MG63 (cell line): ENCODE measurements around the gene BAG5. TPM values are rescaled to one million over a fixed set of nuclear protein-coding genes. Genes with fewer than 3 reads are reported as not detected.
"Not testable (repeated sequence)": the region's sequence is repeated elsewhere in the genome, so short reads cannot be mapped to it uniquely, and the experiment has no call there.

ENCODE experiments used
- DNase-seq: peaks from one replicate; pipeline ENCODE4 v3.0.0-alpha.2; 2020
- H3K27me3 ChIP-seq: fragments of 250-450 bp; sonication (Bioruptor Pico); 2 replicates; pipeline ENCODE4 v1.5.1; 2020; ENCODE audit warnings: mild to moderate bottlenecking, moderate library complexity
- H3K36me3 ChIP-seq: fragments of 250-450 bp; sonication (Bioruptor Pico); 2 replicates; pipeline ENCODE4 v1.5.1; 2020; ENCODE audit warnings: mild to moderate bottlenecking, moderate library complexity
- H3K4me3 ChIP-seq: fragments of 250-450 bp; sonication (Bioruptor Pico); 2 replicates; pipeline ENCODE4 v1.5.1; 2020; ENCODE audit warnings: mild to moderate bottlenecking, moderate library complexity
- H3K9me3 ChIP-seq: fragments of 250-450 bp; sonication (Bioruptor Pico); 2 replicates; pipeline ENCODE4 v1.5.1; 2020; ENCODE audit warnings: mild to moderate bottlenecking, moderate library complexity
- total RNA-seq: library from RNA; depleted of rRNA; stranded (reverse); fragments of >200 nt; shearing (Covaris generic); gene quantifications from 2 replicates; pipeline ENCODE4 v1.2.3, GENCODE V29; 2014; ENCODE audit warnings: low replicate concordance; rRNA removed

BAG5 gene
- total RNA-seq, 1 experiment from 2014 or later: 5.4 TPM

DNA sequence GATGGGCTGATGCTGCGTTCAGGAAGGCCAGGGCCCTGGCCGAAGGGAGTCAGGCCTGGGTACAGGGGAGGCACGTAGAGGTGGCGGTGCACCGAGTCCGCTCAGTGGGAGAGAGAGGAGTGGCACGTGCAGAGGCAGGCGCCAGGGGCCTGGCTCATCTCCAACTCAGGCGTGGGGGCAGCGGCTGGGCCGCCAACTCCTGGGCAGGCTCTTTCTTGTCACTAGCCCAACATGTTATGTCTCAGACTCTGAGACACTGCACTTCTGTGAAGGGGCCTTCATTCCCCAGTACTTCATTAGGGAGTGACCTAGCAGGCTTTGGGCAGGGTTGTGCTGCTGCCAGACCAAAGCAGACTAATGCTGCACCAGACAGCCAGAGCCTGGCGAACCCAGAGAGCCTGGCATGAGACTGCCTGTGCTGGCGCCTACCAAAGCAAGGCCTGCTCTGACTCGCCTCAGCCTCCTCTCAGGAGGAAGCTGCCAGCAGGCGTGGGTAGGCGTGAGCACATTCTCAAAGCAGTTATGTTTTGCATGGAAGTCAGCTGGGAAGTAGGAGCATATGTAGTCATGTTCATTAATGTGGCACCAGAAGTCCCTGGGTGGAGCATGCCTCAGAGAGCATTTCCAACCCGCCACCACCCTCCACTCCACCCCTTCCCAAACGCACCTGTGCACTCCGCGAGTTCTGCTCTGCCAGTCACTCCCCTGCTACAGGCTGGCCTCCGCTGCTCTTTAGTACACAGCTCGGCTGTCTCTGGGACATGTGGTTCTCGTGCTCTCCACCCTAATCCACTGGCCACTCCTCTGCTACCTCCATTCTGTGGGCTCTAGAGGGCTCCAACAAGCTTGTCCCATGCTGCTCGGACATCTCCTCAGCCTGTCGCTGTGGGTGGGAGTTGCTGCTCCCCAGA is 49.5 kb downstream of the BAG5 start:
- Histone ChIP-seq H3K9me3 (no peaks in the 10 kb centered on the region), H3K4me3 (no peak overlapping the region), H3K27me3 (no peaks in the 10 kb centered on the region), H3K36me3 (no peaks in the 10 kb centered on the region; the same call in 1 of the 2 replicates)
- peak; percentile 97 for DNase-seq

DNA sequence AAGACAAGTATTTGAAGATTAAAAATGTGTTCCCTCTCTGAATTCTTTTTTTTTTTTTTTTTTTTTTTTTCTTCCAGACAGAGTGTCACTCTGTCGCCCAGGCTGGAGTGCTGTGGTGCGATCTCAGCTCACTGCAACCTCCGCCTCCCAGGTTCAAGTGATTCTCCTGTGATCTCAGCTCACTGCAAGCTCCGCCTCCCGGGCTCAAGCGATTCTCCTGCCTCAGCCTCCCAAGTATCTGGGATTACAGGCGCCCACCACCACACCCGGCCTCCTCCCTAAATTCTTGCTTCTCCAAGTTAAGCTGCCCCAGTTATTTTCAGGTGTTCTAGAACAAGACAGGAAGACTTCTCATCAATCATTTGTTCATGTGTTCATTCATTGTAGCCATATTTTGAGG is 50.3 kb downstream of the BAG5 start:
- not testable (repeated sequence) for DNase-seq, H3K27me3 ChIP-seq, H3K4me3 ChIP-seq, H3K9me3 ChIP-seq, H3K36me3 ChIP-seq

DNA sequence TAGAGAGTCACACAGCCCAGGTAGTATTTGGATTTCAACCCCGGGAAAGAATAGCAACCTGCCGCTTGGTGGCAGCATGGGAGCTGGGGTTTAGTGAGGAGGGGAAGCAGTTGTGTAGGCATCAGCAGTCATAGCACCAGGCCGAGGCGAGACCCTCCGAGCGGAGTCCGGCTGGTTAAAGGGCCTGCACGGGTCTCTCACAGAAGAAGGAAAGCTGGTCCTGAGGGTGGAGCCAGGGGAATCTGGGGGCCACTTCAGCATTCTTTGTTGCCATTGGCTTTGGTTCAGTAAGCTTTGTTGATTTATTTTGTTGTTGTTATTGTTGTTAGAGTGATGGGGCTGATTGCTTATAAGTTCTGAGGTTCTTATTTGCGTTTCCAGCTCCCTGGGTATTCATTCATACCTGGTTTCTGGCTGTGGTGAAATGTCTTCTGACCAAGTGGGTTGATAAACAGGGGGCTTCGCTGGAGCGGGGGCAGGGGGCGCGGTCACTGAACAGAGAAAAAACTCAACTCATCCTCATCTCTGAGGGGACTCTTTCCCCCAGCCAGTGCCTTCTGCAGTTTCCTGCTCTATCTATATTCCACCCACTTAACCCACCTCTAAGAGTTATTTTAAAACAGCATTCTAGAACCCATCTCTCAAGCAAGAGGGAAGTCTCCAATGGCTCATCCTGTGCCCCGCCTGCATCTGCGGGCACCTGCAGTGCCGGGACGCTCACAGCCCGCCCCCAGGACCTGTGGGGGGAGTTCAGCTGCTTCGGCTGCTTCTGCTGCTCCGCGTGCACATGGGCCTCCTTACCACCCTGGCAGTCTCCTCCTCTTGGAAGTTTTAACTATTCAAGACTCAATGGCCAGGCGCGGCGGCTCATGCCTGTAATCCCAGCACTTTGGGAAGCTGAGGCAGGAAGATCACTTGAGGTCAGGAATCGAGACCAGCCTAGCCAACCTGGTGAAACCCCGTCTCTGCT is 51.4 kb downstream of the BAG5 start:
- Histone ChIP-seq H3K27me3 (no peaks in the 10 kb centered on the region), H3K9me3 (no peaks in the 10 kb centered on the region), H3K36me3 (peaks cover 3% of the 10 kb centered on the region), H3K4me3 (no peak overlapping the region)
- DNase-seq: no peak

DNA sequence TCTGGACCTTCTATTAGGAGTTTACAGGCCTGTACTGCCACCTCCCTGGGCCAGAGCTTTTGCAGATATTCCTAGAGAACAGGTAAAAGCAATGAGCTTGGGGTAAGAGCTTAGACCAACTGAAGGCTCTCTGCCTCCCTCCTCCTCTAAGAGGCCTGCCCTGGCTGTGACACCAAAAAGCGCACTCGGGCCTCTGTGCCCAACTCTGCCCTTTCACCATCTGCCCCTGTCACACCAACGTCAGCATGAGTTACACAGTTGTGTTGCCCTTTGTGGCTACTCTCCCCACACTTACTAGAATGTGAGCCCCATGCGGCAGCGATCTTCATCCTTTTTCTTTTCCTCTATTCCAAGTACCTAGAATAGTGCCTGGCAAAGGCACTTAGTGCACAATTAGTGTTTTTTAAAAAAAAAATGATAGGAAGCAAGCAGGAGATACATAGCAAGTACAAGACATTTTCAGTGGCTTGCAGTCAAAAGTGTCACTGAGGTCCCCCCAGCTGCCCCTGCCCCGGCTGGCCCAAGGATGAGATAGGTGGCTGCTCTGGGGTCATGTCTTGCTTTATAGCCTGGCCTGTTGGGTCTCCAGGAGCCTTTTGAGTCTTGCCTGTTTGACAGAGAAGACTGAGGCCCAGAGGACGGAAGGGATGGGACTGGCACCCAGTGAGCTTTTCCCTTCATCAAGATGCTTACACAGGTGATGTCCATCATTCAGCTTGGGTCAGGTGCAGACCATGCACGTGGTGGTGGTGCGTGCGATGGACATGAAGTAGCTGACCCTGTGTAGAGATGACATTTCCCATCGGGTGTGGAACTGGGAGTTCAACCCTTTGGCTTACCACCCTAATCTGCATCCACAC is 52.4 kb downstream of the BAG5 start:
- no peak for DNase-seq
- H3K27me3 ChIP-seq: no peaks in the 10 kb centered on the region
- no peaks in the 10 kb centered on the region for H3K9me3 ChIP-seq
- no peak overlapping the region for H3K4me3 ChIP-seq
- peaks cover 3% of the 10 kb centered on the region for H3K36me3 ChIP-seq

DNA sequence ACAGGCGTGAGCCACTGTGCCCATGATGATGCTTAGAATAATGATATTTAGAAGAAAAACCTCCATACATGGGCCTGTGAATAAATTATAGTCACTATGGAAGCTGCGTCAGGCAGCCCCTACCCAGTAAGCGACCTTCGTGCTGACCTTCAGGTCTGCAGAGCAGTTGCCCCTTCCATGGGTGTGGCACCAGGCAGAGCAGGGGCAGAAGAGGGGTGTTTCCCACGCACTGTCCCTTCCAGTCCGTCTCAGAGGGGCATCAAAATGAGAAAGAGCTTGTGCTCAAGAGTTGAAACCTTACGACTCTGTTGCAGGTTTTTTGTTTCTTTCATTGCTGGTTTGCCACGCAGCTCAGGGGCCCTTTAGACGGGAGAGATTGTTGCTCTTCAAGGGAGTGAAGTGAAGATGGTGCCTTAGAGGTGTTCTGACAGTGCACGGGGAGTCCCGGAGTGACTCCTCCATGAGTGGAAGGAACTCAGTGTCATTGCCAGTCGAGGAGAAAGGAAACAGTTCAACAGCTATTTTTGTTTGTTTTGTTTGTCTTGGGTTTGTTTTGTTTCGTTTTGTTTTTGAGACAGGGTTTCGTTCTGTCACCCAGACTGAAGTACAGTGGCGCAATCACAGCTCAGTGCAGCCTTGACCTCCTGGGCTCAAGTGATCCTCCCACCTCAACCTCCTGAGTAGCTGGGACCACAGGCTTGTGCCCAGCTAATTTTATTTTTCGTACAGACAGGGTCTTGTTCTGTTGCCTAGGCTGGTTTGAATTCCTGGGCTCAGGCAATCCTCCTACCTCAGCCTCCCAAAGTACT is 53.7 kb downstream of the BAG5 start:
- Histone ChIP-seq H3K9me3 (no peaks in the 10 kb centered on the region), H3K36me3 (peaks cover 11% of the 10 kb centered on the region), H3K4me3 (no peak overlapping the region), H3K27me3 (no peaks in the 10 kb centered on the region)
- no peak for DNase-seq

DNA sequence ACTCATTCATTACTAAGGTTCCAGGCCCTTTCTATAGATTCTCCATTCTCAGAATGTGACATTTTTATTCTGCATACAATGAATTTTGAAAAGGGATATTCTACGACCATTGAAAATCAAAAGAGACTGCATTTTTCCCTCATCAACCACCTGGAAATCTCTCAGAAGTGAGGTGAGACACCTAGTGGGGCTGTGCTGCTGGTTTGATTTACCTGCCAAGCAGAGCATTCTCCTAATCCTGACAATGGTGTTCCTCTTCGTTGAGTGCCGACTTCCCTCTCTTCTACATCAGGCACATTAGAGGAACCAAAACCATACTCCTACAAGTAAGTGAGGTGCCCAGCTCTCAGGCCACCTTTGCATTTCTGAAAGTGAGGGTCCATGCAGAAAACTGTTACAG is 54.7 kb downstream of the BAG5 start:
- no peak for DNase-seq
- H3K36me3 ChIP-seq: peaks cover 16% of the 10 kb centered on the region
- H3K27me3 ChIP-seq: no peaks in the 10 kb centered on the region
- no peaks in the 10 kb centered on the region for H3K9me3 ChIP-seq
- H3K4me3 ChIP-seq: no peak overlapping the region

Other genes starting within 250 kb of the BAG5 start
- 180 and 183 TPM in 2 replicates for gene EIF5, start 228.4 kb downstream of the BAG5 start, total RNA-seq
- gene MARK3, start 177.2 kb downstream of the BAG5 start, total RNA-seq: 26.9 and 31.6 TPM in 2 replicates
- gene CKB, start 39.8 kb downstream of the BAG5 start, total RNA-seq: 34.9 and 45.2 TPM in 2 replicates
- 29.0 and 43.2 TPM in 2 replicates for gene TRMT61A, start 33.5 kb downstream of the BAG5 start, total RNA-seq
- gene COA8, start 303 bp upstream of the BAG5 start, total RNA-seq: 18.4 and 38.9 TPM in 2 replicates
- gene KLC1, start 66.6 kb upstream of the BAG5 start, total RNA-seq: 75.8 and 113 TPM in 2 replicates
- gene XRCC3, start 152.8 kb upstream of the BAG5 start, total RNA-seq: 31.5 and 58.1 TPM in 2 replicates
- 23.6 and 30.1 TPM in 2 replicates for gene ZFYVE21, start 153.2 kb upstream of the BAG5 start, total RNA-seq